Measurements from ENCODE around the gene CLEC2D. TPM values are rescaled to one million over a fixed set of nuclear protein-coding genes. Genes with fewer than 3 reads are reported as not detected.

Gene CLEC2D
- total RNA-seq, 1 donor from 2014 or later = 18.9 TPM

- H3K9me3 Mint-ChIP-seq (ENCODE audit: unreplicated experiment) = no peaks in the 10 kb centered on the region
- TF ChIP-seq, protein P1, sequence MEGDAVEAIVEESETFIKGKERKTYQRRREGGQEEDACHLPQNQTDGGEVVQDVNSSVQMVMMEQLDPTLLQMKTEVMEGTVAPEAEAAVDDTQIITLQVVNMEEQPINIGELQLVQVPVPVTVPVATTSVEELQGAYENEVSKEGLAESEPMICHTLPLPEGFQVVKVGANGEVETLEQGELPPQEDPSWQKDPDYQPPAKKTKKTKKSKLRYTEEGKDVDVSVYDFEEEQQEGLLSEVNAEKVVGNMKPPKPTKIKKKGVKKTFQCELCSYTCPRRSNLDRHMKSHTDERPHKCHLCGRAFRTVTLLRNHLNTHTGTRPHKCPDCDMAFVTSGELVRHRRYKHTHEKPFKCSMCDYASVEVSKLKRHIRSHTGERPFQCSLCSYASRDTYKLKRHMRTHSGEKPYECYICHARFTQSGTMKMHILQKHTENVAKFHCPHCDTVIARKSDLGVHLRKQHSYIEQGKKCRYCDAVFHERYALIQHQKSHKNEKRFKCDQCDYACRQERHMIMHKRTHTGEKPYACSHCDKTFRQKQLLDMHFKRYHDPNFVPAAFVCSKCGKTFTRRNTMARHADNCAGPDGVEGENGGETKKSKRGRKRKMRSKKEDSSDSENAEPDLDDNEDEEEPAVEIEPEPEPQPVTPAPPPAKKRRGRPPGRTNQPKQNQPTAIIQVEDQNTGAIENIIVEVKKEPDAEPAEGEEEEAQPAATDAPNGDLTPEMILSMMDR (IDR thresholded peaks at IDR 0.05; ENCODE audit: unreplicated experiment) = no peak
- H3K27ac Mint-ChIP-seq (ENCODE audit: unreplicated experiment) = no peak overlapping the region
- no peaks in the 10 kb centered on the region for H3K36me3 Mint-ChIP-seq (ENCODE audit: low read depth, unreplicated experiment)
- H3K4me3 Mint-ChIP-seq (ENCODE audit: unreplicated experiment) = no peak overlapping the region
- peaks cover 4% of the 10 kb centered on the region for H3K27me3 Mint-ChIP-seq (ENCODE audit: unreplicated experiment)
- peaks cover 10% of the 10 kb centered on the region for H3K4me1 Mint-ChIP-seq (ENCODE audit: unreplicated experiment)
- no peak for DNase-seq (ENCODE audit: low spot score)
Observed at GRCh38 chr12:9717070-9717925, 47.8 kb downstream of the CLEC2D start.

DNA sequence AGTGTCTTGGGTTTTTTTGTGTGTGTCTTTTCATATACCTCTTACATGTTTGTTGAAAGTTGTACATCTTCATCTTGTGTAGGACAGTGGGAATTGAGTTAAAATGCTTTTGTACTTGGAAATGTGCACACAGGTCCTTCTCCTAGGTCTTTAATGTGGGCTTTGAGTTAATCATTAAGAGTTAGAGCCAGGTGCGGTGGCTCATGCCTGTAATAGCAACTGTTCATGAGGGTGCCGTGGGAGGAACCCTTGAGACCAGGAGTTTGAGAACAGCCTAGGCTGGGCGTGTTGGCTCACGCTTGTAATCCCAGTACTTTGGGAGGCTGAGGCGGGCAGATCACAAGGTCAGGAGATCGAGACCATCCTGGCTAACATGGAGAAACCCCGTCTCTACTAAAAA lies 49.5 kb downstream of the CLEC2D start:
- no peak overlapping the region for H3K4me3 Mint-ChIP-seq (ENCODE audit: unreplicated experiment)
- TF ChIP-seq, protein P1 (IDR thresholded peaks at IDR 0.05; ENCODE audit: unreplicated experiment) = no peak
- peaks cover 10% of the 10 kb centered on the region for H3K4me1 Mint-ChIP-seq (ENCODE audit: unreplicated experiment)
- DNase-seq (ENCODE audit: low spot score) = no peak
- peaks cover 4% of the 10 kb centered on the region for H3K27me3 Mint-ChIP-seq (ENCODE audit: unreplicated experiment)
- H3K36me3 Mint-ChIP-seq (ENCODE audit: low read depth, unreplicated experiment) = no peaks in the 10 kb centered on the region
- no peaks in the 10 kb centered on the region for H3K9me3 Mint-ChIP-seq (ENCODE audit: unreplicated experiment)
- no peak overlapping the region for H3K27ac Mint-ChIP-seq (ENCODE audit: unreplicated experiment)

DNA sequence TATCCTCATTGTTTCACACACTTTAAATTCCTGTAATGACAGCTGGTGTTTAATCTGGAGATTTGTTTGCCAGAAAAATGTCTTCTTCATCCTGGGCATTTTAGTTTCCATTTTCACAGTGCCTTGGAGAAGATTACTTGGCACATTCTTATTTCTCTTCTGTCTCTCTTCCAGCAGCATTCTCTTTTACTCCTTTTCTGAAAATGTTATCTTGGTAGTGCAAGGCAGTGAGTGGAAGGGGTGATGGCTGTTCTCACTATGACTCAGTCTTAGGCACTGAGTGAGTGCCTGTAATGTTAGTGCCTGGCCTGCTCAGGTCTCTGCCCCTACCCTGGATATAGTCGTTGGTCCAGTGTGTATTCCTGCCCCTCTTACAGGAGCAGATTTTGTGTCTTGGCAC lies 50.3 kb downstream of the CLEC2D start:
- Mint-ChIP-seq H3K36me3 (ENCODE audit: low read depth, unreplicated experiment) (no peaks in the 10 kb centered on the region), H3K9me3 (ENCODE audit: unreplicated experiment) (no peaks in the 10 kb centered on the region), H3K27ac (ENCODE audit: unreplicated experiment) (no peak overlapping the region), H3K4me1 (ENCODE audit: unreplicated experiment) (peaks cover 10% of the 10 kb centered on the region), H3K4me3 (ENCODE audit: unreplicated experiment) (no peak overlapping the region), H3K27me3 (ENCODE audit: unreplicated experiment) (peaks cover 4% of the 10 kb centered on the region)
- no peak for DNase-seq (ENCODE audit: low spot score)
- TF ChIP-seq, protein P1 (IDR thresholded peaks at IDR 0.05; ENCODE audit: unreplicated experiment) = no peak

DNA sequence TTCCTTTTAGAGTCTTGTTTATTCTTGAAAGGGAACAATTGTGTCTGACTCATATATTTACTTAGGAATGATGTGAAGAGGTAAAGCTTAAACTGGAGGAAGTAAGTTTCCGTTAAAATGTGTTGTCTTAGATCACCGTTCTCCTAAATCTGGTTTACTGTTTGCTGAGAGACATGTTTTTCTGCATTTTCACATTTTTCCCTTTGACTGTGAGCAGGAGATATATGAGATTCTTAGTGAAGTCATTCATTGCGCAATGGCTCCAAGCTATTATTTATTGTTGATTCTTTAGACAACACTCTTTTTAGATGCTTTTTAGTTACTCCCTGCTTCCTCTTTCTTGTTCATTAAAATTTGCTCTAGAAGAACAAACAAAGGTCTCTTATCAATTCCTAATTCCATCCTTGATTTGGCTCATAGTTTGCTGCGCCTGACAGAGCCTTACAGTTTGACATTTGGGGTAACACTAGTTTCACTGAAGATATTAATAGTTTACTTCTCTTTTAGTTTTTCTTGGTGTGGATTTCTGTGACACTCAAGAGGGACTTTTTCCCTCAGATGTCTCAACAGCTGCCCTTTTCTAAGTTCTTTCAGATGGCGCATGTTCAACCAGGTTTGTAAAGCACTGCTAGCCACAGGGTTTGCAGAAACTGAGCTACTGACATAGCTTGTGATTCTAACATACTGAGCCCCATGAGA lies 52.0 kb downstream of the CLEC2D start:
- Mint-ChIP-seq H3K27me3 (ENCODE audit: unreplicated experiment) (peaks cover 1% of the 10 kb centered on the region), H3K9me3 (ENCODE audit: unreplicated experiment) (no peaks in the 10 kb centered on the region), H3K4me1 (ENCODE audit: unreplicated experiment) (peaks cover 6% of the 10 kb centered on the region), H3K27ac (ENCODE audit: unreplicated experiment) (no peak overlapping the region), H3K36me3 (ENCODE audit: low read depth, unreplicated experiment) (no peaks in the 10 kb centered on the region), H3K4me3 (ENCODE audit: unreplicated experiment) (no peak overlapping the region)
- no peak for DNase-seq (ENCODE audit: low spot score)
- TF ChIP-seq, protein P1 (IDR thresholded peaks at IDR 0.05; ENCODE audit: unreplicated experiment) = no peak

DNA sequence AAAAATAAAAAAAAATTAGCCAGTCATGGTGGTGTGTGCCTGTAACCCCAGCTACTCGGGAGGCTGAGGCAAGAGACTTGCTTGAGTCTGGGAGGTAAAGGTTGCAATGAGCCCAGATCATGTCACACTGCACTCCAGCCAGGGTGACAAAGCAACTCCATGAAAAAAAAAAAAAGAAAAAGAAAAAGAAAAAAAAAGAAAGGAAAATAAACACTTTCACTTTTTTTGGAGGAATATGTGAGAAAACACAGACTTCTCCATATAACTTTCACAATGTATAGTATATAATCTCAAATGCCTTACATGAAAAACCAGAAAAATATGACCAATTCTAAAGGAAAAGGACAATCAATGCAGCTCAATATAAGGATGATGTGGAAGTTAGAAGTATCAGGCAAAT lies 54.5 kb downstream of the CLEC2D start:
- Mint-ChIP-seq H3K4me1 (ENCODE audit: unreplicated experiment) (peaks cover 6% of the 10 kb centered on the region), H3K27ac (ENCODE audit: unreplicated experiment) (no peak overlapping the region), H3K27me3 (ENCODE audit: unreplicated experiment) (peaks cover 1% of the 10 kb centered on the region), H3K36me3 (ENCODE audit: low read depth, unreplicated experiment) (no peaks in the 10 kb centered on the region), H3K9me3 (ENCODE audit: unreplicated experiment) (no peaks in the 10 kb centered on the region), H3K4me3 (ENCODE audit: unreplicated experiment) (no peak overlapping the region)
- no peak for DNase-seq (ENCODE audit: low spot score)
- TF ChIP-seq, protein P1 (IDR thresholded peaks at IDR 0.05; ENCODE audit: unreplicated experiment) = no peak
